NCI-H345 treated with DMSO at 0.1 percent for 48 hours (cell line): ENCODE data around the gene G2E3.
"Not testable (repeated sequence)": the region's sequence is repeated elsewhere in the genome, so short reads cannot be mapped to it uniquely, and the experiment has no call there.

Experiments used
- DNase-seq: peaks from one replicate; lab custom pipeline; 2025; ENCODE audit not compliant: unreplicated experiment; lab: John Stamatoyannopoulos, UW

The G2E3 gene

DNA sequence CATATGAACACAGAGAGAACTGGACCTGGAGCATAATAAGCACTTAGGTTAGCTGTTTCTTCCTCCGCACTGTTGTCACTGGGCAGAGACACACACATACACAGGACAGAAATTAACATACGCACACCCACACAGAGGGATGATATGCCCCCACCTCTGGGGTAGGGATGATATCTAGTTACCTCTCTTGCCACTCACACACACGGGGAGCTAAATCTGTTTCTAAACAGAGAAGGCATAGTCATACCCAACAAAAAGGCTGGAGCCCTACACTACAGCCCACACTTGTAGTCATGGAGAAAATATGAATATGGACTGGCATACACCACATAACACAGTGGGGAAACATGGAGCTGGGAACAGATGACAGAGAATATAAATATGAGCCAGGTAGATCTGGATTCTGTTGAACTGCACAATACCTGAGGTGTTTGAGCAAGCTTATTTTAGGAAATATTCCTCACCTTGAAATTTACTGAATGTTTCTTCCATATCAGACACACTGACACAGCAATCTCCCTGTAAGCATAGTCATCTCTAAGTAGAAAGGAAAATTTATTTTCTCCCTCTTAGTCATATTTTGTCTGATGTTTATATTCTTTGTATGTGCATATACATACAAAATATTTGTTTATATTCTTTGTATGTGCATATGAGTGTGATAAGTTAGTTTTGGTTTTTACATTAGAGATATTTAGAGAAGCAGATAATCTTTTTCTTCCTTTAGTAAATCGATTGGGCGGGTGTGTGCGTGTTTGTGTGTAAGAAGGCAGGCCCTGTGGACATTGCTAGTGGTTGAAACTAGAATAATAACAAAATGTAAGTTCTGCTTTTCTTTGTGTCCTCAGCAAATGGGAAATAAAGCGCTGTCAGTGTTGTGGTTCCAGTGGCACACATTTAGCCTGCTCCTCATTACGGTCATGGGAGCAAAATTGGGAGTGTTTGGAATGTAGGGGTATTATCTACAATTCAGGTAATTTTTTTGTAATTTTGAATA lies 42.3 kb downstream of the G2E3 start:
- DNase-seq = no peak

GRCh38 chr14:30603402-30603801 lies 44.4 kb downstream of the G2E3 start:
- no peak for DNase-seq

DNA sequence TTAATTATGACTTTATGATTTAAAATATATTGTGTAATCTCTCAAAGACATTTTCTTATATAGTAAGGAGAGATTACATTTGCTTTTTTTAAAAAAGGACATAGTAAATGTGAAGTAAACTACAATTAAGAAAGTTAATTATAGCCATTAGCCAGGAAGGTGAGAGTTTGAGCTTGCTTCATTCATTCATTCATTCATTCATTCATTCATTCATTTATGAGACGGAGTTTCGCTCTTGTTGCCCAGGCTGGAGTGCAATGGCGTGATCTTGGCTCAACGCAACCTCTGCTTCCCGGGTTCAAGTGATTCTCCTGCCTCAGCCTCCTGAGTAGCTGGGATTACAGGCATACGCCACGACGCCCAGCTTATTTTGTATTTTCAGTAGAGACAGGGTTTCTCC lies 45.7 kb downstream of the G2E3 start:
- DNase-seq = not testable (repeated sequence)

DNA sequence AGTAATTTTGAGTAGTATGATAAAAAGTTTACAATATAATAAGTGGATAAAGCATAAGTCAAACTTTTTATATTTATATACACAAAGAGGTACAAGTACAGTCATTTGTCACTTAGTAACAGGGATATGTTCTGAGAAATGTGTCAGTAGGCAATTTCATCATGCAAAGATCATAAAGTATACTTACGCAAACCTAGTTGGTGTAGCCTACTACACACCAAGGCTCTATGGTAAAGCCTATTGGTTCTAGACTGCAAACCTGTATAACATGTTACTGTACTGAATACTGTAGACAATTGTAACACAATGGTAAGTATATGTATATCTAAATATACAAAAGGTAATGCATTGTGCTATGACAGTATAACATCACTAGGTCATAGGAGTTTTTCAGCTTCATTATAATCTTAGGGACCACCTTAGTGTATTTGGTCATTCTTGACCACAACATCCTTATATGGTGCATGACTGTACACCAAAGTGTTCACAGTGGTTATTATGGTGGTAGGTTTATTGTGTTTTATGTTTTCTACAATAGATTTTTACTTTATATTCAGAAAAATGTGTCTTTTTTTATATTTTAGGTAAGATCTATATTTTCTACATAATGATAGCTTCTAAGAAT lies 48.3 kb downstream of the G2E3 start:
- no peak for DNase-seq

GRCh38 chr14:30608533-30609006 lies 49.6 kb downstream of the G2E3 start:
- no peak for DNase-seq

DNA sequence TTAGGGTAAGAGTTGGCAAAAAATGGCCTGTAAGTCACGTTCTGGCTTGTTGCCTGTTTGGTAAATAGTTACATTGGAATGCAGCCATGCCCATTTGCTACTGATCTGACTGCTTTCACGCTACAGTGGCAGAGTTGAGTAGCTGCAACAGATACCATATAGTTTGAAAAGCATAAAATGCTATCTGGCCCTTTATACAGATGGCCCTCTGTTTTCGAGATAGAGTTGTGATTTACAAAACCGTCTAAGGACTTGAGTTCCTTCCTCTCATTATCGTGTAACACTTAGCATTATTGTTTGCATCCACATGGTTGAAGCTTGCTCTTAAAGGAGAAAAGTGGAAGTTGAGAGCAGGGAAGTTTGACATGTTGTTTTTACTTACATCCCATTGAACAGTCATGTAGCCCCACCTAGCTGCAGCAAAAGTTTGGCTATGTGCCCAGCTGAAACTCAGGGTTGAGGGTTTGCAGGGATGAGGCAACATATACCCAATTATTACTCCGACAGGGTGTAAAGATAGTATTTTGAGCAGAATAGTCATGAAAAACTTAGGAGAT lies 51.9 kb downstream of the G2E3 start:
- DNase-seq = peak; percentile 97

DNA sequence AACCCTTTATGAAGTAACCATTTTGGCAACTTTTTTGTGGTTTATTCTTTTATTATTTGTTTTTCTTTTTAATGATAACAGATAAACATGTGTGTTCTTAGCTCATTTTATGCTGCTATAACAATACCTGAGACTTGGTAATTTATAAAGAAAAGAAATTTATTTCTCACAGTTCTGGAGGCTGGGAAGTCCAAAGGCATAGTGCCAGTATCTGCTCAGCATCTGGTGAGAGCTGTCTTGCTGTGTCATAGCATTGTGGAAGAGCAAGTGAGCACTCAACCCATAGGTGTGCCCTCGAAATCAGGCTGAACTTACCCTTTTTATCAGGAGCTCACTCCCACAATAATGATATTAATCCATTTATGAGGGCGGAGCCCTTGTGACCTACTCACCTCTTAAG lies 55.2 kb downstream of the G2E3 start:
- no peak for DNase-seq

DNA sequence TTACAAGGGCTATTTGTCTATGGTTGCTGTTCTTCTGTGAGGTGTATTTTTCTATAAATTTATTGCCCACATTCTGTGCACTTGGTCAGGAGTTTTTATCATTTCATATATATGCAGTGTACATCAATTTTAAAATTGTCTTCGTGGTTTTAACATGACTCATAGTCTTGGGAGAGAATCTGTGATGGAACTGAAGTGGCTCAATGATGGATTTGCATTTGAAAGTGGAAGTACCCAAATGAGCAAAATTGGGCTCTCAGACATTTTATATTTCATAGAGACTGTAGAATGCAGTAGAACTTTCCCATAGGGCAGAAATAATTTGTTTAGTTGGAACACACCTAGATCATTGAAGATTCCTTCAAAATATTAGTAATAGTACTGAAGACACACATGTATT lies 61.2 kb downstream of the G2E3 start:
- DNase-seq = no peak

DNA sequence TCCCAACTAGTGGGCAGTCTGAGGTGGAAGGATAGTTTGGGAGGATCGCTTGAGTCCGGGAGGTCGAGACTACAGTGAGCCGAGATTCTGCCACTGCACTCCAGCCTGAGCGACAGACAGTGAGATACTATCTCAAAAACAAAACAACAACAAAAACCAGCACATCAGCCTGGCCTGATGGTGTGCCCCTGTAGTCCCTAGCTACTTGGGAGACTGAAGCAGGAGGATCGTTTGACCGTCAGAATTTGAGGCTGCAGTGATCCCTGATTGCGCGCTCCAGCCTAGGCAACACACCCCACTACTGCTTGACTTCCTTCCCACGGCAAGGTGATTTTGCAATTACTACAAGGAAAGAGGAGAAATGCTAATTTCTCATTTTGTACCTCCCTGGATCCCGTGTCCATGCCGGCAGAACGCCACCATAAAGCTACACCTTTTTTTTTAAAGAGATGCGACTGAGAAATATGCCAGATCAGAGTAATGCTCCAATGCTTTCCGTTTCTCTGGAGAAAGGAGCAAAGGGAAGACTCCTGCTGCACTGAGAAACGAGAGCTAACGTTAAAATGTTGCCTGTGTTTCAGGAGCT lies 62.5 kb downstream of the G2E3 start:
- no peak for DNase-seq

DNA sequence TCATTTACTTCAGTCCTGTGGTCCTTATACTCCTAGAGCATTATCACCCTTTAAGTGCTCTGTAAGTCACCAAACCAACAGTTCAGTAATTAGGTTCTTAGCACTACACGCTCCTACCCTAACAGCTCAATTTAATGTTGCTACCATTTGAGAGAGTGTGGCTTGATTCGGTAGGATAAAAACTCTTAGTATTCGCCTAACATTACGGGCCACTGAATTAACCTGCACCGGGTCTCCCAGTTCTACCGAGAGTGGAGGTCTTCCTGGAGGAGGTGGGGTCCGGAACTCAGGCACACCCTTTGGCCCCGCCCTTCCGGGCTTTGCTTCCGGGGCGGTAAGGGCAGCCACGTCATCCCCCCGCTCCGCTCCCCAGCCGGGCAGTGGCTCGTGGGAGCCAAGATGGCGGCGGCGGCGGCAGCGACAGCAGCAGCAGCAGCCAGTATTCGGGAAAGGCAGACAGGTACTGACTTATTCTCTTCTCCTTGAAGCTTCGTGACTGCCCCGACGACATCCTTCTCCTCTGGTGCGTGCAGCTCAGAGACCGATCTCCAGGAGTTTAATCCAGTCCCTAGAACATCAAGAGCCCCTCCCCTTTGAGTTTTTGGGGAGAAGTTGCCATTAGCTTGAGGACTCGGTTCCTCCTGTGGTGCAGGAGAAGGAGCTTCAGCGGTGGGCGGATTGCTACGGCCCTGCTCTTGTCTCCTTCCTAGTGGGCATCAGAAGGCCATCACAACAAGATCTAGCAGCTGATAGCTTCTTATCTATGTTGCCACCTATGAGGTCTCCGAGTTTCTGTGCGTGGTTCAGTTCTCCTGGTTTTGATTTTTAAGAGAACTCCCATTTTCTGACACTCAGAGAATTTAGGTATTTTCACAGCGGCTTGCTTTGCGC lies 63.2 kb downstream of the G2E3 start, which contains the start of gene SCFD1:
SCFD1 (plus strand) TSS at position 380 of the 891 bp plus-strand sequence; CDS start at position 400, 20 bp downstream.
- DNase-seq = peak; percentile 90

DNA sequence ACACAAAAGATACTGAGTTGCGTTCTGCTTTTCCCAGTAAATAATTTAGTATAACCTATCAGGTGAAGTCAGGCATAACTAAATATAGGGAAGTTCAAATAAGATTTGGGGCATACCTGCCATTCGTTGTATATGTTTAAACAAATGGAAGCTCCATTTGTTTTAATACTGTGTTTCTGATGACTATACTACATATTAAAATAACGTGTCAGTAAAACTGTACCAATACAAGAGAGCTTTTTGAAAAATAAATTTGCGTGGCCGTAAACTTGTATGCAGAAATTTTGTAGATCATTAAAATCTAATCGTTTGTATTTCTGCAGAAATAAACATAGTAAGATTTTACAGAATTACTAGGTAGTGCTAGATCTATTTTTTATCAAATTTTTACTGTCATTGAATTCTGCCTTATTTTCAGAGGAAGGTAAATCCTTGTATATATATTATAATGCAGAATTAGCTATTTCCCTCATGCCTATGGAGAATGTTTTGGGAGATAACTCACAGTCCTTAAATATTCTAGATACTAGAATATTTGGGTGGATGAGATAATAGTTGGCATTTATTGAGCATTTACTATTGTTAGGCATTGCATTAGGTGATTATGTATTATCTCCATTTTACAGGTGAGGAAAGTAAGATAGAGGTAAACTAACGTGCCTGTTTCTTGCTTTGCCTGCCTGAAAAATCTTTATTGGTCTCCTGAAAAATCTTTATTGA lies 64.6 kb downstream of the G2E3 start:
- no peak for DNase-seq

GRCh38 chr14:30624132-30624423 lies 65.1 kb downstream of the G2E3 start:
- no peak for DNase-seq

- no peak for DNase-seq
These were observed 66.6 kb downstream of the G2E3 start for GRCh38 chr14:30625533-30625932.

DNA sequence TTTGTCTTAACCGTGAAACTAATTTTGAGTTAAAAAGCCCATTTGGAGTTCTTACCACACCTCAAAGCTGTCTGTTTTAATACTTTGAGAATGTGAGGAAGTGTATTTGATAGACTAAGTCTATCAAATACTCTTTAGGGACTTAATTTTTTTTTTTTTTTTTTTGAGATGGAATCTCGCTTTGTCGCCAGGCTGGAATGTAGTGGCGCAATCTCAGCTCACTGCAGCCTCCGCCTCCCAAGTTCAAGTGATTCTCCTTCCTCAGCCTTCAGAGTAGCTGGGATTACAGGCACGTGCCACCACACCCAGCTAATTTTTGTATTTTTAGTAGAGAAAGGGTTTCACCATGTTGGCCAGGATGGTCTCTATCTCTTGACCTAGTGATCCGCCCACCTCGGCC lies 70.5 kb downstream of the G2E3 start:
- DNase-seq = not testable (repeated sequence)

DNA sequence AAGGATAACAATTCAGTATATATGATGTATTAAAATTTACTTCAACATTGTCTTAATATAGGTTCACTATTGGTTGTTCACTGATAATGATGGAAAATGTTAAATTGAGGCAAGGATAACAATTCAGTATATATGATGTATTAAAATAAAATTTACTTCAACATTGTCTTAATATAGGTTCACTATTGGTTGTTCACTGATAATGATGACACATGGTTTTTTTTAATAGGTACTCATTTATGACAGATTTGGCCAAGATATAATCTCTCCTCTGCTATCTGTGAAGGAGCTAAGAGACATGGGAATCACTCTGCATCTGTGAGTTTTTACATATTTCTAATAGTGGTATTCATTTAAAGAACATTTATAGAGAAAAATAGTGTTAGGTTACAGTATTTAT lies 71.3 kb downstream of the G2E3 start:
- no peak for DNase-seq

GRCh38 chr14:30632730-30633129 lies 73.8 kb downstream of the G2E3 start:
- DNase-seq = no peak

- no peak for DNase-seq
These were observed 80.0 kb downstream of the G2E3 start for GRCh38 chr14:30638926-30639325.

- no peak for DNase-seq
These were observed 82.2 kb downstream of the G2E3 start for GRCh38 chr14:30641207-30641606.

DNA sequence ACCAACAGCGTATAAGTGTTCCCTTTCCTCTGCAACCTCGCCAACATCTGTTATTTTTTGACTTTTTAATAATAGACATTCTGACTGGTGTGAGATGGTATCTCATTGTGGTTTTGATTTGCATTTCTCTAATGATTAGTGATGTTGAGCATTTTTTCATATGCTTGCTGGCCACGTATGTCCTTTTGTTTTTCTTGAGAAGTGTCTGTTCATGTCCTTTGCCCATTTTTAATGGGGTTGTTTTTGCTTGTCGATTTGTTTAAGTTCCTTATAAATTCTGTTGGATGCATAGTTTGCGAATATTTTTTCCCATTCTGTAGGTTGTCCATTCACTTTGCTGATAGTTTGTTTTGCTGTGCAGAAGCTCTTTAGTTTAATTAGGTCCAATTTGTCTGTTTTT lies 85.5 kb downstream of the G2E3 start:
- not testable (repeated sequence) for DNase-seq

DNA sequence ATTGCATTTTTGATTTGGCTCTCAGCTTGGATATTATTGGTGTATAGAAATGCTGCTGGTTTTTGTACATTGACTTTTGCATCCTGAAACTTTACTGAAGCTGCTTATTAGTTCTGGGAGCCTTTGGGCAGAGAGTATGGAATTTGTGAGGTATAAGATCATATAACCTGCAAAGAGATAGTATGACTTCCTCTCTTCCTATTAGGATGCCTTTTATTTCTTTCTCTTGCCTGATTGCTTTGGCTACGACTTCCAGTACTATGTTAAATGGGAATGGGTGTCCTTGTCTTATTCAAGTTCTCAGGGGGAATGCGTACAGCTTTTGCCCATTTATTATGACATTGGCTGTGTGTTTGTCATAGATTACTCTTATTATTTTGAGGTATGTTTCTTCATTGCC lies 86.6 kb downstream of the G2E3 start:
- DNase-seq = no peak
